HG03045 (cell line): ENCODE measurements around the gene CFHR1.

Experiments
- ATAC-seq: cut with Tn5 transposase; IDR thresholded peaks from one replicate; pipeline ENCODE4 v1.9.1; 2021; ENCODE audit warnings: mild to moderate bottlenecking, moderate library complexity; ENCODE audit not compliant: unreplicated experiment

The CFHR1 gene

DNA sequence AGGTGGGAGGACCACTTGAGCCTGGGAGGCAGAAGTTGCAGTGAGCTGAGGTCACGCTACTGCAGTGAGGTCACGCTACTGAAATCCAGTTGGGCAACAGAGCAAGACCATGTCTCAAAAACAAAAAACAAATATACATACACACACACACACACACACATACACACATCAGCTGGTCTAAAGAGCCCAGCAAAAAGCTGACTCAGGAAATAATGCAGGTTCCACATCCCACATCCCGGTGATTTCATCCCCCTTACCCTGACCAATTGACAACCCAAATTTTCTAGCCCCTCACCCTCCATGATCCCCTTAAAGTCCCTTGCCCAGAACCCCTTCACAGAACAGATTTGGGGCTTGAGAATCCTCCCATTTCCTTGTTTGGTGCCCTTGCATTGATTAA is 56.4 kb downstream of the CFHR1 start:
- ATAC-seq = no peak

DNA sequence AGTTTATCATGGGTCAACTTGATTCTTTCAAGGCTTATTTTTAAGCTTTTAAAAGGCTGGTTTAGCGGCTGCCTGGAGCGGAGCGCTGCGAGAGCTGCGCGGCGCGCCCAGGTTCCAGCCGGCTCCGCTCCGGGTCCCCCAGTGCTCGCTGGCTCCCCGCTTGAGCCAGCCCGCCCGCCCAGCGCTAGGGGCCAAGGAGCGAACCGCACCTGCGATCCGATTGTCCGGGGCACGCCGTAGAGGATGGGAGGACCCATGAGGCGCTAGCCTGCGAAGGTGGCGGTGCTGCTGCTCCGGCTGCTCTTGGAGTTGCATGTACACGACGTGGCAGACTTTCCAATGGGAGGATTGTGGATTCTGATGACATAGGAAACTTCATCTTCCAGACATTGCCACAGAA is 58.4 kb downstream of the CFHR1 start:
- no peak for ATAC-seq
